PC-9 (cell line): Measurements from ENCODE around the gene IMMP2L. TPM values are rescaled to one million over a fixed set of nuclear protein-coding genes. Genes with fewer than 3 reads are reported as not detected.
A peak's percentile ranks its signal among the peaks of the same experiment; 100 is the strongest.

ENCODE experiments used
- BruUV-seq: library from RNA; stranded (reverse); fragments of 400-500 nt; replicated peaks from 2 replicates; lab custom pipeline; 2021; lab: Mats Ljungman, UMichigan
- CTCF ChIA-PET: fragments of 300-600 bp; sonication (Branson Sonifier 250); formaldehyde crosslinking; loops from one replicate; lab custom pipeline; 2022; ENCODE audit warnings: antibody characterized with exemption; lab: Charles Lee
- POLR2A ChIA-PET: fragments of 300-600 bp; sonication (Branson Sonifier 250); formaldehyde crosslinking; loops from one replicate; lab custom pipeline; 2022; ENCODE audit warnings: antibody characterized with exemption; ENCODE audit not compliant: unreplicated experiment; lab: Charles Lee
- DNase-seq, 2 experiments: peaks; one replicate each; pipeline versions ENCODE4 v3.0.0 to v3.0.0-alpha.2; 2015 to 2022; ENCODE audit warnings: mixed read lengths in 1 of 2
- H2AFZ ChIP-seq: fragments of 200-600 bp; sonication (generic); 2 replicates; pipeline ENCODE4 v1.8.1; 2017; ENCODE audit warnings: antibody characterized with exemption
- H3F3A ChIP-seq: fragments of 200-600 bp; sonication (generic); 2 replicates; pipeline ENCODE4 v1.8.1; 2017; ENCODE audit warnings: antibody characterized with exemption, mild to moderate bottlenecking, low read depth; ENCODE audit not compliant: insufficient read depth
- H3K27ac ChIP-seq: fragments of 200-600 bp; sonication (generic); 2 replicates; pipeline ENCODE4 v1.6.1; 2016; ENCODE audit warnings: mixed run types
- H3K27me3 ChIP-seq: fragments of 200-600 bp; sonication (generic); 2 replicates; pipeline ENCODE4 v1.6.1; 2016; ENCODE audit warnings: low read depth, mixed run types; ENCODE audit not compliant: insufficient read depth
- H3K36me3 ChIP-seq: fragments of 200-600 bp; sonication (generic); 2 replicates; pipeline ENCODE4 v1.6.1; 2016; ENCODE audit warnings: low read depth, mixed run types
- H3K4me1 ChIP-seq: fragments of 200-600 bp; sonication (generic); replicated peaks from 2 replicates; pipeline ENCODE4 v1.6.1; 2016; ENCODE audit warnings: mixed run types; ENCODE audit not compliant: insufficient read depth
- H3K4me2 ChIP-seq: fragments of 200-600 bp; sonication (generic); 2 replicates; pipeline ENCODE4 v1.6.1; 2017; ENCODE audit warnings: mixed run types
- H3K4me3 ChIP-seq: fragments of 200-600 bp; sonication (generic); 2 replicates; pipeline ENCODE4 v1.6.1; 2016; ENCODE audit warnings: mixed run types
- H3K79me2 ChIP-seq: fragments of 200-600 bp; sonication (generic); 2 replicates; pipeline ENCODE4 v1.6.1; 2017; ENCODE audit warnings: low read depth, mixed run types
- H3K9me2 ChIP-seq: fragments of 200-600 bp; sonication (generic); 2 replicates; pipeline ENCODE4 v1.8.1; 2017; ENCODE audit warnings: mild to moderate bottlenecking; ENCODE audit not compliant: insufficient read depth
- H3K9me3 ChIP-seq: fragments of 200-600 bp; sonication (generic); 2 replicates; pipeline ENCODE4 v1.8.1; 2016; ENCODE audit warnings: low read depth; ENCODE audit not compliant: insufficient read depth
- H4K20me1 ChIP-seq: fragments of 200-600 bp; sonication (generic); 2 replicates; pipeline ENCODE4 v1.8.1; 2017; ENCODE audit not compliant: insufficient read depth
- EZH2 ChIP-seq: fragments of 200-600 bp; sonication (generic); IDR thresholded peaks from 2 replicates; pipeline ENCODE4 v1.8.0; 2017; ENCODE audit warnings: antibody characterized with exemption, low read depth
- intact Hi-C: fragments of 100-400 bp; cut with micrococcal nuclease; formaldehyde crosslinking; loops from one replicate; pipeline ENCODE4 v1.10.0; 2022; ENCODE audit not compliant: unreplicated experiment
- total RNA-seq: library from RNA; stranded (reverse); gene quantifications from 2 replicates; pipeline ENCODE4 v1.2.3, GENCODE V29; 2021
- TF ChIP-seq, protein P1 (sequence below): fragments of 200-600 bp; sonication (generic); conservative IDR thresholded peaks from 2 replicates; pipeline ENCODE4 v1.6.1; 2017; ENCODE audit warnings: mixed run types, antibody characterized with exemption, mild to moderate bottlenecking, moderate library complexity

IMMP2L gene
- total RNA-seq, 1 experiment from 2014 or later = 40.5 TPM

DNA sequence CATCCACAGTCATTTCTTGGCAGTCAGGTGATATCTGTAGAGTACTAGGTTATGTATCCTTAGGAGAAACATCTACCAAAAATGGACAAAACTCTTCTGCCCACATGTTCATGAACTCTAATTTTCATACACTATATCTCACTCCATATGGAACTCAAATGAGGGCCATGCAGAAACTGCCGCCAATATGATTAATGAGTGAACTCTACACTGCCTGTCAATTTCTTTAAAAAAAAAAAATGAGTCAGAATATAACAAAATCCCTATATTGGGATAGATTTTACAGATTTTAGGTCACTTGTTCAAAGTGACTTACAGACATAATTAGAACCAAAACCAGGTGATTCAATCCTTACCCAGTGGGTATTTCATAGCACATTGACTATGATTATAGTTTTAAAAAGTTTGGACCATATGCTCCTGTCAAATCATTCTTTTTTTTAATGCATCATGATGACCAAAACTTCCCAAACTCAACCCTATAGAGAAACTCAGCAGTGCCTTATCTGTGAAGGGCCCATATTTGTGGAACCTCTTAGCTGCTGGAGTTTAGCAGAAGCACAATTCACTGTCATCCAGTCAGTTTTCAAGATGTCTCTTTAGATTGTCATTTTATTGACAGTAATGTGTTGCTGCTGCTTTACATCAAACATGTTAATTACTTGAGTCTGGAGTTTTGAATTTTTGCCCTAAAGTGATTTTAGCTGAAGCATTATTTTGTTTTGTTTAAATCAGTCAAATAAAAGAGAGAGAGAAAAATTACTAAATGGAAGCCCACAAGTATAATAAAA lies 460.2 kb downstream of the IMMP2L start:
- no peaks in the 10 kb centered on the region for H3K79me2 ChIP-seq
- H3K27me3 ChIP-seq = no peaks in the 10 kb centered on the region
- no peak overlapping the region for H3K27ac ChIP-seq
- POLR2A ChIA-PET = no interaction called here
- BruUV-seq = no TSS peak
- H3K9me3 ChIP-seq = no peaks in the 10 kb centered on the region
- H4K20me1 ChIP-seq = no peaks in the 10 kb centered on the region
- no peaks in the 10 kb centered on the region for H3F3A ChIP-seq
- intact Hi-C loops = no loop called here
- TF ChIP-seq, protein P1, sequence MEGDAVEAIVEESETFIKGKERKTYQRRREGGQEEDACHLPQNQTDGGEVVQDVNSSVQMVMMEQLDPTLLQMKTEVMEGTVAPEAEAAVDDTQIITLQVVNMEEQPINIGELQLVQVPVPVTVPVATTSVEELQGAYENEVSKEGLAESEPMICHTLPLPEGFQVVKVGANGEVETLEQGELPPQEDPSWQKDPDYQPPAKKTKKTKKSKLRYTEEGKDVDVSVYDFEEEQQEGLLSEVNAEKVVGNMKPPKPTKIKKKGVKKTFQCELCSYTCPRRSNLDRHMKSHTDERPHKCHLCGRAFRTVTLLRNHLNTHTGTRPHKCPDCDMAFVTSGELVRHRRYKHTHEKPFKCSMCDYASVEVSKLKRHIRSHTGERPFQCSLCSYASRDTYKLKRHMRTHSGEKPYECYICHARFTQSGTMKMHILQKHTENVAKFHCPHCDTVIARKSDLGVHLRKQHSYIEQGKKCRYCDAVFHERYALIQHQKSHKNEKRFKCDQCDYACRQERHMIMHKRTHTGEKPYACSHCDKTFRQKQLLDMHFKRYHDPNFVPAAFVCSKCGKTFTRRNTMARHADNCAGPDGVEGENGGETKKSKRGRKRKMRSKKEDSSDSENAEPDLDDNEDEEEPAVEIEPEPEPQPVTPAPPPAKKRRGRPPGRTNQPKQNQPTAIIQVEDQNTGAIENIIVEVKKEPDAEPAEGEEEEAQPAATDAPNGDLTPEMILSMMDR = no peak
- TF ChIP-seq EZH2 = no peak
- no peak overlapping the region for H3K4me3 ChIP-seq
- no peak overlapping the region for H2AFZ ChIP-seq
- CTCF ChIA-PET = no interaction called here
- no peaks in the 10 kb centered on the region for H3K36me3 ChIP-seq
- no peak for DNase-seq
- no peaks in the 10 kb centered on the region for H3K4me1 ChIP-seq
- 0 out of 2 replicates have a peak, but pooled peaks cover 8% of the 10 kb centered on the region for H3K9me2 ChIP-seq
- H3K4me2 ChIP-seq = no peak overlapping the region

DNA sequence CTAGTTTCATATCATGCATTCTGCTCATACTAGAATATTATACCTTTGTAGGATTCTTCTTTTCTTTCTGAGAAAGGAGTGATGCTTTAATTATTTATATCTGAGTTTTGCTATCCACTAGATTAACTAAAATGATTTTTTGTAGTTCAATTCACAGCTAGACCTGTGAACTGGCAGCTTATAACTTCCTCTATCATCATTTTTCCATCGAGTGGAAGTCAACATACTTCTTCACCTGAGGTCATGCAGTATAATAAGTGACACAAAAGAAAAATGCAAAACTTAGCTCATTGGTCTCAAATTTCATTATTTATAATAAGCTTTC lies 463.4 kb downstream of the IMMP2L start:
- no peak overlapping the region for H3K4me2 ChIP-seq
- H4K20me1 ChIP-seq = no peaks in the 10 kb centered on the region
- H3F3A ChIP-seq = no peaks in the 10 kb centered on the region
- BruUV-seq = no TSS peak
- ChIA-PET POLR2A (no interaction called here), CTCF (no interaction called here)
- no peak overlapping the region for H3K4me3 ChIP-seq
- TF ChIP-seq EZH2 = no peak
- TF ChIP-seq, protein P1 = no peak
- no peaks in the 10 kb centered on the region for H3K79me2 ChIP-seq
- H3K36me3 ChIP-seq = no peaks in the 10 kb centered on the region
- H3K4me1 ChIP-seq = no peaks in the 10 kb centered on the region
- H3K9me2 ChIP-seq = no peaks in the 10 kb centered on the region
- H3K27me3 ChIP-seq = no peaks in the 10 kb centered on the region
- no peak for DNase-seq
- no peak overlapping the region for H3K27ac ChIP-seq
- no peaks in the 10 kb centered on the region for H3K9me3 ChIP-seq
- intact Hi-C loops = loop anchor here (10.0 kb wide), 1 partner anchor 1254 kb away; no protein-coding TSS in a partner anchor
- no peak overlapping the region for H2AFZ ChIP-seq

DNA sequence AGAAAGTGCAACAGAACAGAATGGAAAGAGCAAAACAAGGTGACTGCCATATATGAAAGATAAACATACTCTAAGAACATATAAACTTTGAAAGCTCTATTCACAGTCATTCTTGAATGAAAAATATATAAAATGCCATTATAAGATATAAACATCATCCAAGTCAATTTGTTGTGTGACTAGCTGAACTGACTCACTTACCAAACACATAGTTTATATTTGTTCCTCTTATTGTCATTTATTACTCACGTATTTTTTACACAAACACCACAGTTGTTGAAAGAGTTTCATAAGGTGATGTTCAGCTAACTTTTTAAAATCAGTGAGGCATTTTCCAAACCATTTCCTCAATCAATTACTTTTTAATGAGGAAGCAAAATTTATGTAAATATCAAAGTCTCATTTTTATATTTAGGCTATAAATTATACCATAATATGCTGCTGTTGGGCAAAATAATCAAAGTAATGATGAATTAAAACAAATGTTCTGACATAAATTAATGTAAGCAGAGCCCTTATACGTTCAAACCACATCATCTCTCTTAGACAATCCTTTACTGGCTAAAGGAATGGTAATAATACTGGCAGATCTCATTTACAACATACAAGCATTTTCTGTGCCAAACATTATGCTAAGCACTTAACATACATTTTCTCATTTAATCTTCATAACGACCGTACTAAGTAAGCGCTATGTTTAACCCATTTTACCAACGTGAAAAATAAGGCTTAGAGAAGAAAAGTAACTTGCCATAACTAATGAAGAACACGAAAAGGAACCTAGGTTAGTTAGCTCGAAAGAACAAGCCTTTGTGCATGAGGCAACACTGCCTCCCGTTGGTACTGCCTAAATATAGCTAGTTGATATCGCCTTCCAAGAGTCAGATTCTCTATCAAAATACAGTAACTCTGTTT lies 464.0 kb downstream of the IMMP2L start:
- ChIA-PET POLR2A (interaction anchor here (0.6 kb wide), 1 partner anchor 1019 kb away, joined by 6 read pairs; no protein-coding TSS in a partner anchor), CTCF (no interaction called here)
- Histone ChIP-seq H3K4me2 (no peak overlapping the region), H3K9me2 (no peaks in the 10 kb centered on the region), H3K27me3 (no peaks in the 10 kb centered on the region), H4K20me1 (no peaks in the 10 kb centered on the region), H3K27ac (no peak overlapping the region), H3F3A (no peaks in the 10 kb centered on the region), H3K9me3 (no peaks in the 10 kb centered on the region), H3K36me3 (no peaks in the 10 kb centered on the region), H2AFZ (no peak overlapping the region), H3K4me3 (no peak overlapping the region), H3K79me2 (no peaks in the 10 kb centered on the region), H3K4me1 (no peaks in the 10 kb centered on the region)
- no TSS peak for BruUV-seq
- intact Hi-C loops = loop anchor here (10.0 kb wide), 1 partner anchor 1253 kb away; no protein-coding TSS in a partner anchor
- TF ChIP-seq EZH2 = no peak
- TF ChIP-seq, protein P1 = peak; percentile 50
- DNase-seq = no peak
